MV-4-11 (cell line): ENCODE data around the gene SH3GLB1.
"Not testable (repeated sequence)": the region's sequence is repeated elsewhere in the genome, so short reads cannot be mapped to it uniquely, and the experiment has no call there.

ENCODE experiments used
- DNase-seq: peaks from one replicate; lab custom pipeline; 2025; lab: John Stamatoyannopoulos, UW

Gene SH3GLB1

DNA sequence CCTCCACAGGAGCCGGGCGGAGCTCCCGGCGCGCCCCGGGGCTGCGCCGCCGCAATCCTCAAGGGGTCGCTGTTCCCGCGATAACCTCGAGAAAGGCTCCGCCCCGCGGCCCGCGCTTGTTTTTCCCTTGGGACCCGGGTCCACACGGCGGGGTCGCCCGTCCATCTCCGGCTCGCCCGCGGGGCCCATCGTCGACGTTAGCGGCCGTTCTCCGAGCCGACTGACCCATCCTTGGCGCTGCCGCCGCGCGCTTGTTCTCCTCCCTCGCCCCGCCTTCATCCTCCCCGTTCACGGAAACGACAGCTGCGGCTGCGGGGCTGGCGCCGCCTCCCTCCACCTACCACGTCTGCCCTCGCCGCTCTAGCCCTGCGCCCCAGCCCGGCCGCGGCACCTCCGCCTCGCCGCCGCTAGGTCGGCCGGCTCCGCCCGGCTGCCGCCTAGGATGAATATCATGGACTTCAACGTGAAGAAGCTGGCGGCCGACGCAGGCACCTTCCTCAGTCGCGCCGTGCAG, at the start of gene SH3GLB1:
TSS of gene SH3GLB1 (plus strand) at position 119 of the 514 bp plus-strand sequence. CDS start at position 443, 324 bp downstream.
- DNase-seq: peak; percentile 79

DNA sequence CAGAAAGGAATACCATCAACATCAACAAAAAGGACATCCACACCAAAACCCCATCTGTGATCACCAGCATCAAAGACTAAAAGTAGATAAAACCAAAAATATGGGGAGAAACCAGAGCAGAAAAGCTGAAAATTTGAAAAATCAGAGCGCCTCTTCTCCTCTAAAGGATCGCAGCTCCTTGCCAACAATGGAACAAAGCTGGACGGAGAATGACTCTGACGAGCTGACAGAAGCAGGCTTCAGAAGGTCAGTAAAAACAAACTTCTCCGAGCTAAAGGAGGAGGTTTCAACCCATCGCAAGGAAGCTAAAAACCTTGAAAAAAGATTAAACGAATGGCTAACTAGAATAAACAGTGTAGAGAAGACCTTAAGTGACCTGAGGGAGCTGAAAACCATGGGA, 46.0 kb upstream of the SH3GLB1 start:
- not testable (repeated sequence) for DNase-seq

DNA sequence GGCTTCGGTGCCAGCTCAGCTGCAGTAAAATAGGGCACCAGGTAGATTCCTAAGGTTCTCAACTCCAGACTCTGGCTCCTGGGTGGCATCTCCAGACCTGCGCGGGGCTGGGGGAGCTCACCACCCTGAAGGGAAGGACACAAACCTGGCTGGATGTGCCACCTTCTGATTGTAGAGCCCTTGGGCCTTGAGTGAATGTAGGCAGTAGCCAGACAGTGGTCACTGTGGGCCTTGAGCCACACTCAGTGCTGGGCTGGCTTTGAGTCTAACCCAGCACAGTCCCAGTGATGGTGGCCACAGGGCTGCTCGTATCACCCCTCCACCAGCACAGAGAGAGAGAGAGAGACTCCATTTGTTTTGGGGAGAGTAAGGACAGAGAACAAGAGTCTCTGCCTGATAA, 38.0 kb upstream of the SH3GLB1 start:
- no peak for DNase-seq

DNA sequence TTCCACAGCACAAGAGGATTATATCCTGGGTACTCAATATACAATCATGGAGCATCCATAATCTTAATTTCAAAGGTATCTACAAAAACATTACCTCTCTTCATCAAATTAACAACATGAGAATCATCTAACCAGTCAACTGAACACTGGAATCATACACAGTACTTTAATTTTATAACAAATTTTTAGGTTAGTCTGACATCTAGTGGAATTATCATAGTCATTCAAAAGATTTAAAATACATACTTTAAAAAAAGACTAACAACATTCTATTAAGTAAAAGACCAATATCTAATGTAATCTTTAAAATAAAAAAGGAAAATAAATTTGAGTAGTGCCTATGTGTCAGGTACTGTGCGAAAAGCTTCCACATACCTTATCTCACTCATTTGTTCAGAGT, 16.8 kb upstream of the SH3GLB1 start:
- no peak for DNase-seq

DNA sequence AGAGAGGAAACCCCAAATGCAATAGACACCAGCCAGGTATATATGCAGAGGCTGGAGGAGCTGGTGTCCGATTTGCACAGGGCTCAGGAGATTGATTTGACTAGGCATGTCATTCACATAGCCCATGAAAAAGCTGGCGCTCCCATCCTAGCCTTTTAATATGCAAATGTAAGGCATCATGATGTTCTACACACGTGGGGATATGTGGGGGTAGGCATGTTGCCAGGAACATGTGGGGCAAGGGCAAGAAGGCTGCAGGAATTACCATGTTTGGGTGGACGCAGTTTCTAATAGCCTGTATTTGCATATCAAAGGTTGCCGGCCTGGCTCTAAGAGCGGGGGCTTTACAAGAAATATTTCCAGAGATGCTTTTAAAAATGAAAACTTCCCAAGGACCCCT, 11.7 kb upstream of the SH3GLB1 start:
- DNase-seq: no peak

DNA sequence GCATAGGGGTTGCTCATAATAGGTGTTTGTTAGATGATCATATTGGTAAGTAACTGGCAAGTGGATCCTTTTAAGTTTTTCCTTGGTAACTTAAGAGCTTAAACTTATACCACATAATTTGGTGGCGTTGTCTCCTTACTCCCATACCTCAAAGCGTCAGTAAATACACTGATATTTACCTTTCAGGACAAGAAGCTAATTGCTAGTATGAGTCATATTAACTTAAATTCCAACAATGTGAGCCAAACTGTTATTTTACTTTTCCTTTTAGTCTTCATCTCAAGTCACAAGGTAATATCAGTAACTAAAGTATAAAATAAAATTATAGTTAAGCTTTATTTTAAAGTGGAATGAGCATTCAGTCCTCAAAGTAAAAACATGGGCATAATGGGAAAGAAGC, 9.0 kb upstream of the SH3GLB1 start:
- no peak for DNase-seq

DNA sequence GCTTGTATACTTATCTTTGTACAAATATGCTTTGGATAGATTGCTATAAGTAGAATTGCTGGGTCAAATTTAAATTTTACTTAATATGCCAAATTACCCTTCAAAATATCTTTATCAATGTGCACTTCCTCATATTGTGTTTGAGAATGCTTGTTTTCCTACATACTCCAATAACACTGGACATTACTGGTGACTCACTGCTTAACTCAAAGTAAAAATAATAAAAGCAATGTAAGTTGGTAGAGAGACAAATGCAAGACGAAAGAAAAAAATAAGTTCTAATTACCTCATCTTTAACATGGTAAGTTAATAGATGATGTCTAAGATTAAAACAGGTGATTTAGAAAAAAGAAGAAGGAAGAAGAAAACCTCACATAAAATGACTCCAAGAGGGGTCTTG, 7.9 kb upstream of the SH3GLB1 start:
- no peak for DNase-seq

DNA sequence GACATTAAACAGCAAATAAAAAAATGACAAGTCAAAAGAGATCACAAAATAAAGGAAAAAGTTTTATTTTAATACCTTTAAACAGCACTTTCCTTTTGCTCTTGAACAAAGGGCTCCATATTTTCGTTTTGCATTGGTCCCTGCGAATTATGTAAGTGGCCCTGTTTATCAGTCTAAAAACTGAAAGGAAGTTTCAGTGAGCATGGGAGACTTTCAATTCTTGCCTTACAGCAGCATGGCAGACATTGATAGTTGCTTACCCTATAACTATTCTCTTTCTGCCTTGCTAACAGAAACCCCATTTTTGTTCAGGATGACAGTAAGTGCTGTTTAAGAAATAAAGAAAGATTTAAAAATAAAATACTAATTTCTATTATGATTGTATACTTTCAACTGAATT, 5.2 kb upstream of the SH3GLB1 start:
- no peak for DNase-seq

DNA sequence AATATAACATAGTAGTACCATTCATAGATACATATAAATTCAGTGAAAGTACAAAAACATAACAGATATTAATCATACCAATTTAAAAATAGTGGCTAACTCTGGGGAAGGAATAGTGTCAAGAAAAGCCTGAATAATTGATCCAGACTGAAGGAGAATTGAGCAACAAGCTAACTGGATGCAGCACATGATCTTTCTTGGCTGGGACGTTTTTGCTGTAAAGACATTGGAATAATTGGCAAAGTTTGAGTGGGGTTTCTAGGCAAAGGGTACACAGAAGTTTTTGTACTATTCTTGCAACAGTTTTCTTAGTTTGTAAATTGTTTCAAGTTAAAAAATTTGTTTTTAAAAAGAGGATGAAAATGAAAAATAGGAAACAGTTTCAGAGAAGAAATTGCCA, 2.6 kb upstream of the SH3GLB1 start:
- no peak for DNase-seq

DNA sequence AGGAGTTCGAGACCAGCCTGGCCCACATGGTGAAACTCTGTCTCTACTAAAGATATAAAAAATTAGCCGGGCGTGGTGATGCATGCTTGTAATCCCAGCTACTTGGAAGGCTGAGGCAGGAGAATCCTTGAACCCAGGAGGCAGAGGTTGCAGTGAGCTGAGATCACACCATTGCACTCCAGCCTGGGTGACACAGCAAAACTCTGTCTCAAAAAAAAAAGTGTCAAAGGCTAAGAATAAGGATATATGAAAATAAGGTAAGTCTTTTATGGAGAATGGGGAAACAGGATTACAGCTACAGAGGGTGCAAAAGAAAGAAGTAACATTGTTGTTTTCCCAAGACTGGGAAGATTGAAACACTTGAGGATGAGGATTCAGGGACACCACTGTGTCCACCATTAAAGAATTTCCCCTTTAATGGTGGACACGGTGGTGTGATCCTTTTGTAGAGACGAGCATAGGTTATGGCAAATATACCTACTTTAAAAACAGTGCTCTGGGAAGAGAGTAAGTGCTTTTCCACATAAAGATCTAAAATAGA, 1.4 kb upstream of the SH3GLB1 start:
- DNase-seq: not testable (repeated sequence)

DNA sequence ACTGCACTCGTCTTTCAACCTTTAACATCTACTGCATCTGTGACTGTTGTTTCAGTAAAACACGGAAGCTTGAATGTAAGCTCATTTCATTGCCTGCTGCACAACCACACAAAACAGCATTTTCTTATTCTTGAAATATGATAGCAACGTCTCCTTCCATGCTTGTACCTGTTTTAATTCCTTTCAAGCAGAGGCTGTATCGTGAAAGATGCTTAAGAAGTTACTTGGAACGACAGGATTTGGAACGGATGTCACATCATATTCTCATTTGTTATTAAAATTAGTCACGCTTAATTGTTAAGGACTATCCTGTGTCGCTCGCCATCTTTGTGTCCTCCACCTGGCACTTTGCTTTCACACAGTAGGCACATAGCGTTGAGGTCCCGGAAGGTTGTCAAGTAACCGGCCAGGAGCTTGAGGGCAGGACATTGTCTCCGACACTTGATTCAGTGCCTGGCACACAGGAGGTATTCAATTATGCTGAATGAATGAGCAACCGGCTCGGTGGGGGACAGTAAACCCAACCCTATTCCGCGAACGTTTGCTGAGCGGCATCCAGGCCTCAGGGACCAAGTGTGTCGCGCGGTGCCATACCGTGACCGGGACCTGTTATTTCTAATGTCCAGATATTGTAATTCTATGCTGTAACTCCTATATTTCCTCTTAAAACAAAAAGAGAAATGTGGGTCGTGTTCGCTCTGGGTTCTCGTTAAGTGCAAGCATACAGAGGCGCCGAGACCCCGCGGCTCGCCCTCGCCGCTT, 499 bp upstream of the SH3GLB1 start:
- DNase-seq: no peak

DNA sequence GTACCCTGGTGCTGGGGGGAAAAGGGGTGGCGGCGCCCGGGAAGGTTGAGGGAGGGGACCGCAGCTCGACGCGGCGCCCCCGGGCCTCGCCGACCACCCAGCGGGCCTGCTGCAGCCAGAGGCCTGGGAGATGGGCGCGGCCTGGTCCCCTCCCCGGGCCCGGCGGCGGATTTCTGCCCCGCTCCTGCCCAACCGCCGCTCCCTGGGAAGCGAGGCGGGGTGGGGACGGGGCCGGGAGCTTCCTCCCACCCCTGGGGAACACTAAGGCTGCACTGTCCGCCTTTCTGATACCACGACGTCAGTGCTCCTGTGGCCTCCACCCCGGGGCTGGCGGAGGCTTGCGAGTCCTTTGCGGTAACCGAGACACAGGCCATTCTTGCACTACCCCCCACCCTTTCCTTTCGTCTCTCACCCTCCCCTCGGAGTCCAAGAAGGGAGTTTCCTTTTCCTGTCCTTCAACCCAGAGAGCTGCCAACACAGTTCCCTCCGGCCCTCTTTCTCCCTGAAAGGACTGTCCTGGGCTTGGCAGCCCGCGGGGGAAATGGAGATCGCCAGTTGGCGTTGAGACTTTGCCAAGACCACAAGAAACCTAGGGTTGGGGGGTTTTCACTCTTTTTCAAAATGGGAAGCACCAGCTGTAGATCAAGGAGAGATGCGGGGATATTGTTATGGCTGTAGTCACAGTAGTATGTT, 742 bp downstream of the SH3GLB1 start:
- peak; percentile 42 for DNase-seq

DNA sequence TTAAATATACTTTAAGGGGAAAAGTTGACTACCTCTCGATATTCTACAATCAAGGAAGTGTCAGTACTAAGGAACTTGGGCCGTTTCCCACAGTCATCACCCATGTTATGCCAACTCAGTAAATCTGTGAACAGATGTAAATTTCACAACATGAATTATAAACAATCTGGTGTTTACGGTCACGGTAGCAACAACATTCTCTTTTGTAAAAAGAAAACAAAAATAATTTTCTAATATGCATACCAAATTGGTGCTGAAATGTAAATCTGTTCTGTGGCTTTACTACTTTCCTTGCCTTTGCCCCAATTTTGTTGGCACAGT, 1.2 kb downstream of the SH3GLB1 start:
- no peak for DNase-seq

DNA sequence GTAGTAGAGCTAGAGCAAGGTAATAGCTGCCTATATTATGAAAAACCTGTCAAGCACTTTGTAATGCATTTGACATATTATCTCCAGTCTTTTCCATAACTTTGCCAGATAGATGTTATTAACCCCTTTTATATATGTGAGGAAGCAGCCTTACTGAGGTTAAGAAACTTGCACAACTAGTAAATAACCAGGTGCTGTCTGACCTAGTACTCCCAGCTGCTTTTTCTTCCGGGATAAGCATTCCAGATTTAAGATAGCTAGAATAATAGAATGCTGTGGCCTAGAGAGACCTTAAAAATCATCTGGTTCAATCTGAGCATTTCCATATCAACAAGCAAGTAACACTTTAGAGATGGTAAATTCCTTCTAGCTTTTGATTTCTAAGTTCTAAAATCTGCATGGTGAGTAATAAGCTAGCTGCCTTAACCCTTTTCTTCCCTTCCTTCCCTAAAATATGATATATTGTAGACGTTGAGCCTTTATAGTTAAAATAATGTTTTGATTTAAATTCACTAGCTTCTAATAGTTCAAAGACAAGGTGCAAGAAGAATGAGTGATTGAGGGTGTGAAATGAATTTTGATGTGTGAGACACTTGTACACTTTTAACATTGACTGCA, 1.8 kb downstream of the SH3GLB1 start:
- DNase-seq: no peak

DNA sequence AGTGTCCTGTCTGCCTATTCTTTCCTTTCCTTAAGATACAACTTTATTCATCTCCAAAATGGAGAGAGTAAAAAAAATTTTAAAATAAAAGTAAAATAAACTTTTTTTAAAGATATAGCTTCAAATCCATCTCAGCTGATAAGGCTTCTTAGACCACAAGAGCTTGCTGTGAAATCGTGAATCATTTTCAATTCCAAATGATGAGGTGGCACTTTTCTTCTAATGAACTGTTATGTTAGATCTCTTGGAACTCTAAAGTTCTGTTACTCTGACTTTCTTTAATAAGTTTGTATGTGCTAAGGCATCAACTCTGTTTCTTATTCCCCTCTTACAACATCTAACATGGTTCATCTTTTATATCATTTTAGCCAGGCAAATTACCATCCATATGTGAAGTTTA, 4.5 kb downstream of the SH3GLB1 start:
- no peak for DNase-seq

DNA sequence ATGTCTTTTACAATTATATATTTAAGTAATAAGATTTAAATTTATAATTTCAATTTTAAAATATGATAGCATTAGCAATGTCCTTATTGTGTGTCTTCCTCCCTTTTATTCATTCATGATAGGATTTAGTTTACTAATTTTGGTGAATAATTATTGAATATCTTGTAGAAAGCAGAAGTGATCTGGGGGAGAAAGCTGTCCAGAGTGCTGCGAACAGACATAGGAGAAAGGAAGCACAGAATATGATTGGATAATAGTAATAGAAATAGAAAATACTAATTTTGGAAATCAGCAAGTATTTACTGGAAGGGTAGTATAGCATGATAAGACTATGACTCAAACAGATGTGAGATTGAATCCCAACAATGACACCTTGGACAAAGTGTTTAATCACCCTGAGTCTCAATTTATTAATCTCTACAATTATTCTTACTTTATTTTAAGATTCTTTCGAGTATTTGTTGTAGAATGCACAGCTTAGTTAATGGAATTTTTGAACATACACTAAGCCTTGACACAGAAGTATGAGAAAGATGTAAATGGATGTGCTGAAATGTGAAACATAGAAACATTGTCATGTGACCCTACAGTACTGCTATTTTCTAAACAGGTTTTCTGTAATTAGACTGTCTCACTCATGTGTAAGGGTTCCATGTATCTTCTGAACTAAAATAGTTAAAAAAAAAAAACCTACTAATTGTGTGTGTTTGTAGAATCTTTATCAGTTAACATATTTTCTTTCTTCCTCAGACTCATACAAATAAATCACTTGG, 7.9 kb downstream of the SH3GLB1 start:
- DNase-seq: no peak

DNA sequence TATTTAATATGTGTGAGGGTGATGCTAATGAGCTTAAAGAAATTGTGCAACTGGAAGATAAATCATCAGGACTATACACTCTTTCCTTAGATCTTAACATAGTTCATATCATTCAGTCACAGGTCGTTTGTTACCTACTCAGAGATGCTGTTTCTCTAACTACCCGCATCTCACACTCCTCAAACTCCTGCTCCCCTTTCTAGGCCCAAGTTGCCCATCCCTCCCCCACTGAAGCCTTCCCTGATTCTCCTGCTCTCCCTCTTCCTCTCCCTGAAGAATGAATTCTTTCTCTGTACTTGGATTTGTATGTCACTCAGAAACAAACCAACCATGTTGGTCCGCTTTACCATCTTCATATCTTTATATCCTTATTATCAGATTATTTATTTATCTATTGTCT, 9.1 kb downstream of the SH3GLB1 start:
- DNase-seq: no peak

DNA sequence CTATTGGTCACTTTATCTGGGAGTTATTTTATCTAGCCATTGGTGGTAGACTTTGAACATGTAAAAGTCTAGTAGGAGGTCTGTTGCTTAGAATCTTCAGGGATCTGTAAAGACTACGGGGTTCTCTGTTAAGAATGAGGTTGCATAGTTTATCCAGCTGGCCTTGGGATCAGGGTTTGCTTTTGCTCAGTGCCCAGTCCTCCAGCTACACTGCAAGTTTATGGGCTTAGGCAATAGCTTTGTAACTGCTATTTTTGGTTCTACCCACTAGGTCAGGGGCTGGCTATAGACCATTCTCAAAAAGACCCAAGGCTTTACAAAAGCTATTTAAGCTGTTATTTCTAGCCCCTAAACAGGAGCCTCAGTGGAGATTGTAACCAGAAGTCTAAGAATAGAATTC, 9.8 kb downstream of the SH3GLB1 start:
- DNase-seq: no peak

DNA sequence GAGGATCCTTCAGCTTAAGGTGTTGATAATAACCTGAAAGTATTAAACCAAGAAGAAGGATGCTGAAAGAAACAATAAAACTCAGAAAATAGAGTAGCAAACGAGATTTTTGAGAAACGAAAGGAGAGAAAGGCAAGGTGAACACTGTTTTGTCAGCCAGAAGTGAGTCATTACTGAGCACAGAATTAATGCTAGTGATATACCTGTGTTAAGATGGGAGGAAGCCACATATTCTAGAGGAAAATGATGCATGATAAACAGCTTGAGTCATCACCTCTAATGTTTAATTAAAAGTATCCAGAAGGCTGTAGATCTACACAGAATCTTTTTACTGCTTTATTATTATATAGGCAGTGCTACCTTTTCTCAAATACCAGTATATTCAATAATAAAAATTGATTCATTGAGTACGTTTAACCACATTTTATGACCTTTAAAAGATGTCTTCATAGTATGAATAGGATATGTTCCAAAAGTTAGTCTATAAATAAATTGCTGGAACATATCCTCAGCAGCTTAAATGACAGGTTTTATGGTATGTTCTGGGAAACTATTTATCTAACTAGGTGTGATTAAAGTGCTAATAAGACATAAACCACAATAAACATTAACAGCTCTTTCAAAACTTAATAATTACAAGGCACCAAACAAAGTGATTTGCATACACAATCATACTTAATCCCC, 10.3 kb downstream of the SH3GLB1 start:
- DNase-seq: no peak

DNA sequence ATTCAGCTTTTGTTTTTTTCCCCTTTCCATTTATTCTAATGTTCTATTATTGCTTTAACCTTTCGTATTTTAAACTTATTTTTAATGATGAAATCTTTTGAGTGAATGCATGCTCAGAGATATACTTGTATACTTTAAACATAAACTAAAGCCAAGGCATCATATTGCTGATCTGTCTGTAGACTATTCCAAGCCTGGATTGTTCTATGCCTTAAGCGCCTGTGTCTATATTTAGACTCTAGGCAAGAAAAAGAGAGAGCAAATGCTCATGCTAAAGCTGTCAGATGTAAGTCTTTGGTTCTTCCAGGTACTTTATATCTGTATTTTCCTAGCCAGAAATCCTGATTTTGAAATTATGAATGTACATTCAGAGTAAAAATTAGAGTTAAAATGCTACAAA, 14.4 kb downstream of the SH3GLB1 start:
- DNase-seq: no peak

DNA sequence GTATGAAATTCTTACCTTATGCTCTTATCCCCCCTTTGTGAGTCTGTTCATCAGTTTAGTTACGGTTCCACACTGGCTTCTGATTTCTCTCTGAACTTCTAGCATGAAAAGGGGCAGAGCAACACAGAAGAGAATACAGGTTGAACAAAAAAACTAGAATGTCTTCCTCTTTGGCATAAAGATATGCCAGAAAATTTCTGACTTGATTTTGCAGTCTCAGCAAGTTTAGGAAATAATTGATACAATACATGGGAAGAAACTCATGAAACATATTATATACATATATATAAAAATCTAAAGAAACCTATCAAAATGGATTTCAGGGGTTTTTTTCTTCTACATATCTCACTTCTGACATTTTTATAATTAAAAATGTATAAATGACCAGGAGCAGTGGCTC, 27.0 kb downstream of the SH3GLB1 start:
- DNase-seq: no peak

DNA sequence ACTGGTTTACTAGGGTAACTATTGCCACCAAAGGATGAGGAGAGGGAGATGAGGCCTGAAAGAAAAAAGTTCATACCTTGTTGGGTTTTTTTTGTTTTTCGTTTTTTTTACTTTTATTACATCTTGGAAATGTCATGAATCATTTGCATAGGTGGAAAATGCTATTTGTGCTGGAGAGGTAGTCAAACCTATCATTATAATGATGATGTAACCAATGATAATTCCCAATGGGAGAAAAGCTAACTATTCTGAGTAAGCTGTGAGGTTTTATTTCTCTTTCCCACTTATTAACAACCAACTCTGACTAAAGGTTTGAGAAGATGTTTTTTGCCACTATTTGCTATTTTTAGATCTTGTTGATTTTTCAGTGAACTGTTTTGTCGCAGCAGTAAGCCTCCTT, 29.0 kb downstream of the SH3GLB1 start:
- DNase-seq: no peak
